GM21381 (cell line): ENCODE results near the gene IGDCC3.

ENCODE experiments used
- ATAC-seq: cut with Tn5 transposase; IDR thresholded peaks from one replicate; pipeline ENCODE4 v1.9.1; 2021; ENCODE audit warnings: mild to moderate bottlenecking, moderate library complexity; ENCODE audit not compliant: unreplicated experiment

Gene IGDCC3

GRCh38 chr15:65344914-65345275 is 32.9 kb downstream of the IGDCC3 start:
- no peak for ATAC-seq

DNA sequence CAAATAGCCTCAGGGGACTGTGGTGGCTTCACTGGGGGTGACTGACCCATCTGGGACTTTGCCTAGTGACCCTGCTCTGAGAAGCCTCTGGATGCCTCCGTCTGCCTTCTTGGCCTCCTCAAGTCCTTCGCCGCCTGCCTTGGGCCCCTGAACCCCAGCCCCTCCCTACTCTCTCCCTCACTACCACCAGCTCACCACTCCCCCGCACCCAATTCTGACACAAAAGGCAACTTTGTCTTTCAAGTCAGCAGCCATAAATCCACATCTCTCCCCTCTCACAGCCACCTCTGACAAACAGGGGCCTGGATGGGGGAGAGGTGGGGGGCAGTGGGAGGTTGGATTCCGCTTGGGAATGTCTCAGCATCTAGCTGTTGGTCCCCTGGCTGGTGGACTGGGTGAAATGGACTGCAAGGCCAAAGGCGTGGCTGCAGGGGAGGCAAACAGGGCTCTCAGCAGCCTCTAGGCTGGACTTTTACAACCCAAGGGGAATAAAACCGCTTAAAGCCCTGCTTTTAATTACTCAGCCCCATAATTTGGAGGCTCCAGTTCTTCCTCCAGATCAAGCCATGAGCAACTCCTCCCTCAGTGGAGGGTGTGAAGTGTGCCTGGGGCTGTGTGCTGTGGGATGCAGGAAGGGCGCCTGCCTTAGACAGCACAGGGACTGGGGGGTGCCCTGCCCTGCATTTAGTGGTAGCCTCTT is 33.4 kb downstream of the IGDCC3 start:
- no peak for ATAC-seq

DNA sequence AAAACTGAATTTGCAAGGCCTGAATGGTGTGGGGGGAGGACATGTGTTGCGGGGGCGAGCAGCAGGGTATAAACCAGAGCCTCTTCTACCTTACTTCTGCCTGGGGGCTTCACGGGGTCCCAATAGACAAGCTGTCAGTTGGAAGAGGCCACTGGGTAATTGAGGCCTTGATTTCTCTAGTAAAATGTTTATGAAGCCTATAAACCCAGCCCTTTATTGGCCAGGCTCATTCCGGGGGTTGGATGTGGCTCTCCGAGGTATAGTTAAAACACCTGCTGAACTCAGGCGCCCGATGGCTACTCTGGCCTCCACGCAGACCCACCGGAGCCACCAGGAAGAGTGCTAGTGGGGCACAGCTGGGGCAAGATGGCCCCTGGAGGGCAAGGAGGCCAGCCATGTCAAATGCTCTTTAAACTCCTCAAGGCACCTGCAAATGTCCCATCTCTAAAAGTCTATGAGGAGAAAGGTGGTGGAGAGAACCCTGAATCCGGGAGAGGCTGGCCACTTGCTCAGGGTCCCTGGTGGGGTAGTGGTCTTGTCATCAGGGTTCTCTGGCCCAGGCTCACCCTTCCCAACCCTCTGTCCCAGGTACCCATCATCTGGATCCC is 34.3 kb downstream of the IGDCC3 start:
- no peak for ATAC-seq

DNA sequence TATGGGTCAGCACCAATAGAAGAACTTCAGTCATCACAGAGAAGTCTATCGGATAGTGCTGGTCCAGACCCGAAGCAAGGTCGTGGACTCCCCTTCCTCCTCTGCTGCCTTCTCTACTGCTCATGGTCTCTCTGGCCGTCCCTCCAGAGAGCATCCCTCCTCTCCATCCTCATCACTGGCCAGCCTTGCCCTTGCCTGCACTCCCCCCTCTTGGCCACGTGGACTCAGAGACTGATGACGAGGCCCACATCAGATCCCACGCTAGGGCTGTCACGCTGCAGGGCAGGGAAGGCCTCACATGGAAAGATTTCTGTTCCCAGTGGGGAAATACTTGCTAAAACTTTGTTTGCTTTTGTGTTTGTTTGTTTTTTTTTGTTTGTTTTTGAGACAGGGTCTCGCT is 35.3 kb downstream of the IGDCC3 start:
- no peak for ATAC-seq

- ATAC-seq, result no peak
Measured at GRCh38 chr15:65339920-65340319, 37.9 kb downstream of the IGDCC3 start.

DNA sequence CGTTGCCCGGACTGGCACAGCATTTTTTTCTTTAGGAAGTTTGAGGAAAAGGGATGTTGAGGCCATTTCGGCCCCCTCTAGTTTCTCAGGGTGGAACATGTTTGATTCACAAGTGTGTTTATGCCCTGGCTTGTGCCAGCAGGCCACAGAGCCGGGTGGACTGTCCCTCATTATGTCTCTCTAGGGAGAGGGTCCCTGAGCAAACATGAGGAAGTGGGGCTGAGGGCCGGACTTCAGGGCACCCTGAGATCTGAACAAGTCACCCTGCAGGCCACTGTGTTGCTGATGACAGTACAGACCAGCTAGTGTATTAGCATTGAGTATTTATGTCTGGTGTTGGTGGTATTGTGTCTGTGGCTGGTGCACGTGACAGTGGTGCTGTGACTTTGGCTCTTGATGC is 38.4 kb downstream of the IGDCC3 start:
- no peak for ATAC-seq

DNA sequence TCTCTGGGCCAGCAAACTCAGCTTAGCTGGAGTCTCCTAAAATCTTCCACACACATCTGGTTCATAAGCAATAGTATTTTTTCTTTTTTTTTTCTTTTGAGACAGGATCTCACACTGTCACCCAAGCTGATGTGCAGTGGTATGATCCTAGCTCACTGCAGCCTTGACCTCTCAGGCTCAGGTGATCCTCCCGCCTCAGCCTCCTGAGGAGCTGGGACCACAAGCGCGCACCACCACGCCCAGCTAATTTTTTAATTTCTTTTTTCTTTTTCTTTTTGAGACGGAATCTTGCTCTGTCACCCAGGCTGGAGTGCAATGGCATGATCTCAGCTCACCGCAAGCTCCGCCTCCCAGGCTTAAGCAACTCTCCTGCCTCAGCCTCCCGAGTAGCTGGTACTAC is 39.0 kb downstream of the IGDCC3 start:
- no peak for ATAC-seq

DNA sequence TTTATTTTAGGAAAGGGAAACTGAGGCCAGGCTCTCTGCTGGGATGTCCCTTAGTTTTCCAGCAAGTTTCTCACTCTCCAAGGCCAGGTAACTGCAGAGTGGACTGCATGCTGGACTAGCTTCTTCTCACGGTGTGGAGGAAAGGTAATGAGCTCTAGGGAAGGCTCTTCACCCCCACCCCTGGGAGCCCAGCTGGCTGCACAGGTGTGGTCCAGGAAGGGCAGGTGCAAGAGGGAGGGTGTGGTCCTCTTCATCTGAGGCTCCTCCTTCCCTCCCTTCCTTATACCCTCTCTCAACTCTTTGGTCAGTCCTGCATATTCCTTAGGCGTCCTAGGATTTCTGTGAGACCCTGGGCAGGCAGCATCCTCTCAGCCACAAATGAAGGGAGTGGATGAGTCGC is 39.4 kb downstream of the IGDCC3 start:
- no peak for ATAC-seq

DNA sequence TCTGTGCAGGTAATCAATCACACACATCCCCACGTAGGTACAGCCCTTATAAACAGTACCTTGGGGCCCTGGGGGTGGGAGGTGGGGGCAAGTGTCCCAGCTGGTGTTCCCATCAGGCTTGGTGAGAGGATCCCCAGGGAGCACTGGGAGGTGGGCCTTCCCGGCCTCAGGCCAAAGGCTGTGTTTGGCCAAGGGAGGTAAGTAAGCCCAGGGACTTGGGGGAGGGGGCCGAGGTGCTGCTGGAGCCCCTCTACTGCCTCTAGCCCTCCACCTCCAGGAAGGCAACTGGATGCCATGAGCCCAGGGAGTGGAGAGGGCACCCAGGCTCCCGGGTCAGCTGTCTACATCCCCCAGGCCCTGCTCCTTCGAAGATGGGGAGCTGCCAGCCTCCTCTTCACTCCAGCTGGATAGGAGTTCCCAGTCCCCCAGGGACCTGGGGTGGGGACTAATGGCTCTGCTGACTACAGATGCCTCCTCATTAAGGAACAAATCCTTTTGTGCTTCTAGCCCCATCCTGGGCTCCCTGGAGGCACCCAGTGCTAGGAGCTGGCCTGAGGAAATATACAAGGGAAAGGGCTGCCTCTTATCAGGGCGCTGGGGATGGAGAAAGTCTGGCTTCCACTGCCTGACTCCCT is 40.2 kb downstream of the IGDCC3 start:
- ATAC-seq, result no peak

DNA sequence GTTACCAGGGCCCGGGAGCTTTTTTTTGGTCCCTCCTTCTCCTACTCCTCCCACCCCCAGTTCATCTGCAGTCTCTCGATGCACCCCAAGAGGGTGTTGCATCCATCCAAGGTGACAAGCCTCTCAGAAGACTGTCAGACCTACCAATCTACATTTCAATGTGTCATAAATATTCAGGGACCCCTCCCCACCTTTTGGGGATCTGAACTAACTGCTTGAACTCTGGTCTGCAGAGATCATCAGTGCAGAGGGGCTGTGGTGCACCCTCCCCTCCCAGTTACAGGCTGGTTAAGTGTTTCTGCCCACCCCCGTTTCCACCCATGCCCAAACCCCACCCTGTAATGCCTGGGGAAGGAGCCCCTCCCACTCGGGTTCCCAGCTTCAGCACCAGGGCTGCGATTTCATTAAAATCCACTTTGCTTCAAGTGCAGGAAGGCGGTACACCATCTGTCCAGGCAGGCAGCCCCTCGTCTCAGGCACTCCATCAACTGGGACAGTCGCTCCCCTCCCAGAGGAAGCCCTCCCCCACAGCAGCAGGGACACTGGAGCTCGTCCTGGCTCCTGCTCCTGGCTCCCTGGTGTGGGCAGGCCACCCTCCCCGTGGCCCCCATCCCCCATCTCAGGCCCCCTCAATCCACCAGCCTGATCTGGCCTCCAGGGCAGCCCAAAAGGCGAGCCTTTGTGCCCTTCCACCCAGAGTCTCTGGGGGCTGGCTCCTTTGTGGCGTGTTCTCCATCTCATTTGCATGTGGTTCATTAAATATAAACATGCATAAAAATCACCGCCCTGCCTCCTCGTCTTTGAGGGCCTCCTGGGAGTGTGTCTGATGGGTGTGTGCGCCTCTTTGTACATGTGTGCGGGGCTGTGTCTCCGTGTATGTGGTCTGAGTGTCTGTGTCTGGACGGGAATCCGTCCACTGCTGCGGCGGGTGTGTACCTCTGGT is 41.0 kb downstream of the IGDCC3 start:
- no peak for ATAC-seq

DNA sequence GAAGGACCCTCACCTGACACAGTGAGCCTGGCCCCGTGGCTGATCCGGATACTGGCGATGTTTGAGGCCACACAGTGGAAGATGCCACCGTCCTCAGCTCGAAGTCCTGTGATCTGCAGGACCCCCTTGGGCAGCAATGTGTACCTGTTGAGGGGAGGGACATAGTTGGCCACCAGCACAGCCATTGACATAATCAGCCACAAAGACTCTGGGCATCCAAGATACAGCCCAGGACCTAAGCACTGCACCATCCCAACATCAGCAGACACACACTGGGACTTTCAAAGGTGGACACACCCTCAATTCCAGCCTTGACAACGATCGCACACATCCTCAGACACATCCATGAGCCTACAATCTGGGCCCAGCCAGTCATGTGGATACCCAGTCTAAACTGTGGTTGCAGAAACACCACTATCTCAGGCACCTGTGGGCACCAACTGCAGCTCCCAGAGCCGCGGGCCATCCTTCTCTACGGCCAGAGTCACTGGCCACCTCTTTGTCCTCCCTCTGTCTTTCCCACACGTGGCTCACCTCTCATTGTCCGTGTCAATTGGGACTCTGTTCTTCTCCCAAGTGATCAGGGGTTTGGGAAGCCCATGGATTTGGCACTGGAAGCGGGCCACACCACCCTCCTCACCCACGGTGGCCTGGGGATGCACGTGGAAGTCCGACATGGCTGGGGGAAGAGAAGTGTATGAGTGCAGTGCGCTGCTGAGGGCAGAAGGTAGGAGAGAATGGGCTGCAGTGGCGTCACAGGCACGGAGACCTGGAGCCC is 42.3 kb downstream of the IGDCC3 start:
- ATAC-seq, result no peak

GRCh38 chr15:65334586-65335231 is 43.1 kb downstream of the IGDCC3 start:
- no peak for ATAC-seq

DNA sequence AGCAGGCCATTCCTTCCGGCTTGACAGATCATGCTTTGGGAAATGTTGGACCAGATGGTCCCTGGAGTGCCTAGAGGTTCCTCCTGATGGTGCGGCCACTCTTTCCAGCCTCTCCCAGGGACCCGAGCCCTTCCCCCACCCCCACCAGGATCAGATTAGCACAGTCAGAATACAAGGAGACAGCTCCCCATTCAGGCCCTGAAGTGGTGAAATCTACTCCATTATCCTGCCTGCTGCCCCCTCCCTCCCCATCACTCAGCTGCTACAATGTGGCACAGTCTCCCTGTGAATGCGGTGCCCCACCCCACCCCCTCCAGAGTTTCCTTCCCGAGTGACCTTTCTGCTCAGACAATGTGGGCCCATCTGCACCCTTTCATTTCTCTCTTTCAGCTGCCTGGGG is 43.9 kb downstream of the IGDCC3 start:
- ATAC-seq, result no peak

DNA sequence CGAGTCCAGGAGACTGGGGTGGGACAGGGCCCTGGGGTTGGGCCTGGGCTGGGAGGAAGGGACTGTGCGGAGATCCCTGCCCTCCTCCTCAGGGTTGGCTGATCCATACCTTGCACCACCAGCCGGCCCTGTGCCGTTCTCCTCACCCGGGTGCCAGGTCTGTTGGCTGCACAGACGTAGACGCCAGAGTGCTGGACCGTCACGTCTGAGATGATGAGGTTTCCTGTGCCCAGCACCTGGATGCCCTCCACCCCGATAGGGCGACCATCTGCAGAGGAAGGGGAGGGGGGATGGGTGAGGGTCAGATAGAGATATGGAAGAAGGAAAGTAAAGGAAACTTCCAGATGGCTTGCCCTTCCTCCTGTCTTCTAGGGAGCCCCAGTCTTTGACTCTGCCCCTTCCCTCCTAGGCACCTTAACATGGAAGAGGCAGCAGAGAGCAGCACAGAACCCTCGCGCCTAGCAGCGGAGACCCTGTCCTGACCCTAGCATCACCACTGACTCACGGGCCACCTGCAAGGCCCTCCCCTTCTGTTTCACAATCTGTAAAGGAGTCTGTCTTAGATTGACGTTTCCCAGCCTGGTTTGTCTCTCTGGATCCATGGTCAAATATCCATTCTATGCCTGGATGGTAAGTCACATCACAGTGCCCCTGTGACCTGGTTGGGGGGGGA is 44.5 kb downstream of the IGDCC3 start:
- ATAC-seq, result no peak

GRCh38 chr15:65332391-65333147 is 45.2 kb downstream of the IGDCC3 start:
- no peak for ATAC-seq

DNA sequence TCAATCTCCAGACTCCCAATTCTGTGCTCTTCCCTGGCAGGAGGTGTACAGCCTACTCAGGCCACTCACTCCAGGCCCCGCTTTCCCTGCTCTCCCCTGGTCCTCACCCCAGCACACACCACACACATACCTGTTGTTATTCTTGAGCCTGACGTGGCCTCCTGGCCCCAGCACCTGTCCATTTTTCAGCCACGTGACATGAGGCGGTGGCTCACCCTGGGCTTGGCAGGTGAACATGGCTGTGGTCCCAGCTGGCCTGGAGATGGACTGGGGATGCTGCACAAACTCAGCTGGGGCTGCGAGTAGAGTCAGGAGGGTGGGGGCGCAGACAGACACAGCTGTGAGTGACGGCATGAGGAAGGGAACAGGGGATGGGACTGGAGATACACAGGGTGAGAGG is 46.0 kb downstream of the IGDCC3 start:
- no peak for ATAC-seq

- ATAC-seq, result no peak
Measured at GRCh38 chr15:65330934-65331645, 46.7 kb downstream of the IGDCC3 start.
